Adipose tissue (tissue), 3 donors: ENCODE results near the gene VPS8. TPM values are rescaled to one million over a fixed set of nuclear protein-coding genes. Genes with fewer than 3 reads are reported as not detected.

Experiments used
- H3K27ac ChIP-seq: one replicate; pipeline ENCODE4 v1.5.1; 2013; ENCODE audit warnings: low read depth, low read length
- WGBS, 3 donors: extraction: QIAGEN DNeasy Blood & Tissue Kit; methylation state at CpG; one replicate each; pipeline ENCODE4 v1.1.7; 2013; 5-methylcytosine and 5-hydroxymethylcytosine counted together
- polyA plus RNA-seq, 3 donors: library from polyadenylated mRNA; stranded (reverse); fragments of 200-250 nt; gene quantifications; one replicate each; pipeline ENCODE4 v1.2.3, GENCODE V29; 2013
- donor health status: healthy with polysubstance abuse.
- donor health status: Bipolar disorder and iron deficiency.
- donor health status: healthy.

Gene VPS8
- polyA plus RNA-seq, 3 donors, result 7.0 to 9.1 (median 8.3) TPM

DNA sequence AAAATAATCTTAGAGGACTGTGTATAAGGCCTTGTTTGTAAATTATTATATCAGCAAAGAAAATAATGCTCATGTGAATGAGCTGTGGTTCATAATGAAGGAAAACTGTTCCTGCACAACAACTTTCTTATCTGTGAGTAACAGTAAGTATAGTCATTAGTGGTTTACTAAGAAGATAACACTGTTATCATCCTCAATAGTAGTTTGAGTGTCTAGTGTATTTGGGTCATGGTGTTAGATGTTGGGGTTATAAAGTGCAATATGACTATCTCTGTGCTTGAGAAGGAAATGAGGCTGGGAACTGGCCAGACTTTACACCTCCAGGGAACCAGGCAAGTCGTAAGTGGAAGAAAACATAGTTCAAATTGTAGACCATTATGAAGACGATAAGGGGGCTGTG lies 15.6 kb downstream of the VPS8 start:
- H3K27ac ChIP-seq, result no peak overlapping the region
- WGBS, 3 donors, result 77 to 89% (median 78%) methylated on average over 2 of the region's 2 CpGs

DNA sequence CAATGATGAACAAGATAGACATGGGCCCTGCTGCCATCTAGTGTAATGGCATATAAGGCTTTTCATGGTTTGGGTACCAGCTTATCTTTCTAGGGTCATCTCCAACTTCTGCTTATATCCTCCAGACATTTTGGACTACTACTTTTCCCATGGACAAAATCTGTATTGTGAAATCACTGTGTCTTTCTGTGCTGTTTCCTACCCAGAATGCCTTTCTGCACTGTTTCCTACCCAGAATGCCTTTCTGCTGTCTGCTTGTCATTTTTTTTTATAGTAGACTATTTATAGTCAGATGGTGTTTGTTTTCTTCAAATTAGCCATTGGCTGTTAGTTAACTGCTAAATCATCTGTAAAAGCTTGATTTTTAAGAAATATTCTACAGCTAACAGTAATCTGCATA lies 20.1 kb downstream of the VPS8 start:
- H3K27ac ChIP-seq, result no peak overlapping the region

DNA sequence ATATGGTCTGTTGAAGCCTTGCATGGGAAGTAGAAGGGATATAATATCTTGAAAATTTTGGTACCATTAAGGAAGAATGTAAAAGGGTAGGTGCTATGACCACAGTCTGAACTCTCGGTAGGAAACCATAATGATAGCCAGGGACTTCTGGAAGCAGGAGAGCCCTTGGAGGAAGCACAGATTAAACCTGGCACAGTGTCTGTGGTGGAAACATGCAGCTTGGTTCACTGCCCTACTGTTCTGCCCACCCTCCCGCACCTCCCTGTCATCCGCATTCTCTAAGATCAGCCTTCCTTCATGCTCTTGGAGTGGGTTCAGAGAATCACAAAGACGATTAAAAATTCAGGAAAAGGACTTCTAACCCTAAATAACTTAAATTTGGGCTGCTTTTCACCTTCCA lies 20.9 kb downstream of the VPS8 start:
- 90 to 93% (median 91%) methylated on average over 4 of the region's 4 CpGs for WGBS, 3 donors
- no peak overlapping the region for H3K27ac ChIP-seq

DNA sequence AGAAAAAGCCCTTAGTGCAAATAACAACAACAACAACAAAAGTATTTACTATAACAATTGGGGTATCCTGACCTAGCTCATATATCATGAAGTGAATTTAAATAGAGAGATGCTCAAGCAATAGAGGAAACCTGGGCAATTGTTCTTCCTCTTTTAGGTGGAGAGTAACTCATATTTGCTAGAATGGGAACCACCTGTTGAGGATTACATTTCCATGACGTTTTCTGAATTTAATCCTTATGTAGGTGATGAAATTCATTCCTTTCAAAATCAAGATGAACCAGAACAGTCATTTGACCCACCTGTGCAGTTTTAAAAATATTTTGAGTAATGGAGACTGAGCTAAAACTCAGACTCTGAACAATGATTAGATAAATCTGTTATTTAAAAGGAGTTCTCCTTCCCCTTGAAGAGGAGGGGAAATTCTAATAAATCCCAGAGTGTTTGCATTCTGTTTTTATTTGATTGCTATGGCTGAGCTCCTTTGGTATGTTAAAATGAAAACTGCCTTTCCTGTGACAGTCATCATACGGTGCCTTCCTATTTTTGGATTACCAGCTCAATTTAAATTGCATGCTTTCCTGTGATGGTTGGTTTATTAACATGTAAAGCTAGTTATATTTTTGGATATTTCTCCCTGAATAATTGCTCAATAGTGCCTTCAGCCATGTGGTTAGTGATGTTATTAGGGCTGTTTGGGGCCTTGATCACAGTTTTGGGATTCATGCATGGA lies 24.3 kb downstream of the VPS8 start:
- 52 to 72% (median 53%) methylated on average over 2 of the region's 2 CpGs for WGBS, 3 donors
- no peak overlapping the region for H3K27ac ChIP-seq

DNA sequence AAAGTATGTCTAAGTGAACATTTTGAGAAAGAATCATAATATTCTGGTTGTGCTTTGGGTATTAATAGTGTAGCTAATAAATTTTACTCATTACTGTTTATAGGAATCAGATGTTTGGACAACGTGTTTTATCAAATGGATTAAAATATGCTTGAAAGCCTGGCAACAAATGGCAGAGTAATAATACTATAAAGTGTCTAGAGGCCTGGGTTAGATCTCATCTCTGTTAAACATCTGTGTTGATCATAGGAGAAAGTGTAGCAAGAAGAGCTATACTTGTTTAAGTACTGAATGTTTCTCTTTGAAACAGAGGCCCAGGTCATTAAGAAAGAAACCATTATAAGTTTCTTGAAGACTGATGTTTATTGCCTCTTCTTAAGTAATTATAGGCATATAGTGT lies 30.5 kb downstream of the VPS8 start:
- WGBS, 3 donors, result 70 to 86% (median 85%) methylated on average over 1 of the region's 1 CpG
- no peak overlapping the region for H3K27ac ChIP-seq

DNA sequence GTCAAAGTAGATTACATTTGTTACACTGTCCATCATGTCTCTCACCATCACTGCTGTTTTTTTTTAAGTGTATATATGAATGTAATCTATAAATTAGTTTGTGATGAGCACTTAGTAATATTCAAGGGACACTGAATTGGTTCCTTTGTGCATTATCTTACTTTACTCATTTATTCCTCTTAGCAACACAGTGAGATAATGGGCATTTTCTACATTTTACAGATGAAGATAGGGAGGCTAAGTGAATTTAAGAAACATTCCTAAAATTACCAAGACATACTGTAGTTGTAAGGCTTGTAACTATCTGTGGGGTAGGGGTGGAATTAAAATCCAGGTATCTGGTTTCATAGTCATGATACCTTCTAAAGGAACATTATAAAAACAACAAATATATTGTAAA lies 33.9 kb downstream of the VPS8 start:
- no peak overlapping the region for H3K27ac ChIP-seq

DNA sequence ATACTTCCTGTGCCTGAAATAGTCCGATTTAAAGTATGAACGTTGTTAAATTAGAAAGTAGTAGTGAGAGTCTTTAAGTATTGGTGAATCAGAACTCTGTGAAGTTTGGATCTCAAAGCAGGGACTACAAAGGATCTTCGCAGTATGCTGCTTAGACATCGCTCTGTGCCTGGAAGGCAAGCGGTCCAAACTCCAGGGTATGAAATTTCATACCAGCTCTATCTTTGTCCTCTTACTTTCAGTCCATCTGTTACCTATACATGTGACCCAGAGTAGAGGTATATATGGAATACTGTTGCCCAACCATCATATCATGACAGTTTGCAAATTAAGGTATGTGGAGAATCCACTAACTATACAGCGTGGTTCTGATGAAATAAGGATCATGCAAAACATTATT lies 34.5 kb downstream of the VPS8 start:
- 80 to 93% (median 84%) methylated on average over 6 of the region's 6 CpGs for WGBS, 3 donors
- no peak overlapping the region for H3K27ac ChIP-seq

DNA sequence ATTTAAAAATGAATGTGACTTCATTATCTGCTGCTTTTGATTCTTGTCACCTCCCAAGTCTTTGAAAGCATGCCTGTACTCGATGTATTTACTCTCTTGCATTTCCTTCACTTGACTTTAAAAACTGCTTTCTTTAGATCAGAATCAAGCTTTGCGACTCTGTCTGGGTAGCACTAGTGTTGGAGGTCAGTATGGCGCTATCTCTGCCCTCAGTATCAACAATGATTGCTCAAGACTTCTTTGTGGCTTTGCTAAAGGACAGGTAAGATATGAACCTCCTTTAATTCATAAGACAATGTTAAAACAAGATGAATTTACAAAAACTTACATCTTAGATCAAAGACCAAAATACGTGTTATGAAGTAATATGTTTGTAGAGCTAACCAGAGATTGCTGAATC lies 37.0 kb downstream of the VPS8 start:
- H3K27ac ChIP-seq, result no peak overlapping the region
- WGBS, 3 donors, result 81 to 96% (median 93%) methylated on average over 4 of the region's 4 CpGs

DNA sequence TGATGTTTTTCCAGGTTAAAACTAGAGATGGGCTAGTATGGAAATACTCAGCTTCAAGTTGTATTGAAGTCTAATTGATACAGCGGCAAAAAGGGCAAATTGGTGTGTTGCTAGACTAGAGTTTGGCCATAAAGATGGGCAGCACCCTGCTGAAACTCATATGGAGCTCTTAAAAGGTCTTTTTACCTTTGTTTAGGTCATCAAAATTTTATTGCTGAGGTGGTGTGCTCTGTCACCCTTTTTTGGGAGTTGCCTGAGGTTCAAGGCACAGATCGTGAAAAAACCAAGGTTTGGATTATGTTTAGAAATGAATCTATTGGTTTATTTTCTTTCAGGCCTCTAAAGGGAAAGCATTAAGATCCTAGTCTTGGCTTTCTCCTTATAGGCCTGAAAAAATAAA lies 38.2 kb downstream of the VPS8 start:
- H3K27ac ChIP-seq, result no peak overlapping the region
- 92 to 100% (median 96%) methylated on average over 2 of the region's 2 CpGs for WGBS, 3 donors

DNA sequence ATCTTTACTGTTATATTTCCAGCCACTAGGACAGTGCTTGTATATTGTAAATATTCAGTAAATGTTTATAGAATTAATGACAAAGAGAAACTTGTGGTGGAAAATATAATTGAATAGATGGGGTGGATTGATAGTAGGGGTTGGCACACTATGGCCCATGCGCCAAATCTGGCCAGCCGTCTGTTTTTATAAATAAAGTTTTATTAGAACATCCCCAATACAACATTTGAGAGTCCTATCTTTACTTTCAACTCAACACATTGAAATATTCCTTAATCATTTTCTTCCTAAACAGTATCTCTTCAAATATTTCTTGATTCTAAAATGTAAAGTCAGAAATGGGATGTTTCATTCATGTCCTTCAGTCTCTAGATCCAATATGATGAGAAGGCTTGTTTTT lies 45.1 kb downstream of the VPS8 start:
- H3K27ac ChIP-seq, result no peak overlapping the region
- WGBS, 3 donors, result 95 to 98% (median 97%) methylated on average over 2 of the region's 2 CpGs

DNA sequence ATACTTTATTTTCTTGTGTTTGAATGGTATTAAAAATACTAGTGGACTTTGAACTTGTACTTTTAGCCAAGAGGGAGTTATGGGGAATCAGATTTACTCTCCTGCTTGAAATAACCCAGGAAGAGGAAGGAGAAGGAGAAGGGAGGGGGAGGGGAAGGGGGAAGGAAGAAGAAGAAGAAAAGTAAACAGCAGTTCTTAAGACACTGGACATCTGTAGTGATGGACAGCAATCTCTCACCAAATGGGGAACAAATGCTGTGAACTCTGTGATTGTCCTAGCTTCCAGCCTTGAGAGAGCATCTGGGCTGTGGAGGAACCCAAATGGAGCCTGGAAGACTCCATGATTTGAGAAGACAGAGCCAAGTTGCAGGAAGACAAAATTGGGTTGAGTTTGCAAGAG lies 52.0 kb downstream of the VPS8 start:
- no peak overlapping the region for H3K27ac ChIP-seq

DNA sequence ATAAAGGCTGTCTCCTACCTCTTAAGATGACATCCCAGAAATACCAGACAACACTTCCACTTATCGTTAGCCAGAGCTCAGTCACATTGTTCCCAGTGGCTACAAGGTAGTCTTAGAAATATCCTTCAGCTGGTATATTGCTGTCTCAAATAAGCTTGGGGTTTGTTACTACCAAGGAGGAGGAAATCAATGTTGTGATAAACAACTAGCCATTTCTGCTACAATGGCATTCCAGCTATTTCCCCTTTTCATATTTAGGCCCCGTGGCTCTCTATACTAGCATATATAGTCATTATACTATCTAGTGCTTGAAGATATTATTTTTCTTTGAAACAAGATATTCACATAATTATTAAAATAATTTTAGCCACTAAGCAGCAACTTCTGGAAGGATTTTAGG lies 56.5 kb downstream of the VPS8 start:
- WGBS, 3 donors, result 76 to 86% (median 77%) methylated on average over 2 of the region's 2 CpGs

DNA sequence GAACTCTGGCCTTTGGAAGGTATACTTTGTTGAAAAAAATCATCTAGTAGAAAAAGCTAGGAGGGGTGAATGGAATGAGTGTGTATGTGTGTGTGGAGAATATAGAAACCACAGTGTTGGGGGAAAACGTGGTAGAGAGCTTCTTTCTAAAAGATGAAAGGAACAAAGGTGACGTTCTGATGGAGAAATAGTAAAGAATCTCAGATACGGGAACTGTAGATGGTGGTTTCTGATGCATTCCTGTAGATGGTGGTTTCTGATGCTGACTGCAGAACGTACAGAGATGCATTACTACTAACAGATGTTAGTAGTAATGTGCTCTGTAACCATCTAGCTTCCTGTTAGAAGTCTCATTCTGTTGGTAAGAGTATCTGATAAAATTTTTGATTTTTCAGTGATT lies 60.2 kb downstream of the VPS8 start:
- no peak overlapping the region for H3K27ac ChIP-seq
- WGBS, 3 donors, result 62 to 80% (median 70%) methylated on average over 4 of the region's 4 CpGs

More for the DNA sequence above, 56.5 kb downstream of the VPS8 start:
- H3K27ac ChIP-seq, result no peak overlapping the region

DNA sequence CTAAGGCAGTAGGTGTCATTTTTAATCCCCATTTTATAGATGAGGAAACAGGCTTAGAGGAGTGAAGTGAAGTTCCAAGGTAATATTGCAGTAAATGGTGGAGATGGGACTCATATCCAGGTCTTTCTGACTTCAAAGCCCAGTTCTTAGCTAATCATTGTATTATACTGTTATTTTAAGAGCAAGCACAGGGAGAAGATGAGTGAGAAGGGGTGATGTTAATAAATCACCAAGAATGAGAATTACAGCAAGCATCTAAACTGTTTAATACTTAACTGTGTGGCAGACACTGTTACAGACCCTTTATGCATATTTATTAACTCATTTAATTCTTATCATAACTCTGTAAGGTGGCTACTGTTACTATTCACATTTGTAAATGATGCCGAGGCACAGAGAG lies 61.2 kb downstream of the VPS8 start:
- WGBS, 3 donors, result 86 to 91% (median 90%) methylated on average over 1 of the region's 1 CpG
- no peak overlapping the region for H3K27ac ChIP-seq

DNA sequence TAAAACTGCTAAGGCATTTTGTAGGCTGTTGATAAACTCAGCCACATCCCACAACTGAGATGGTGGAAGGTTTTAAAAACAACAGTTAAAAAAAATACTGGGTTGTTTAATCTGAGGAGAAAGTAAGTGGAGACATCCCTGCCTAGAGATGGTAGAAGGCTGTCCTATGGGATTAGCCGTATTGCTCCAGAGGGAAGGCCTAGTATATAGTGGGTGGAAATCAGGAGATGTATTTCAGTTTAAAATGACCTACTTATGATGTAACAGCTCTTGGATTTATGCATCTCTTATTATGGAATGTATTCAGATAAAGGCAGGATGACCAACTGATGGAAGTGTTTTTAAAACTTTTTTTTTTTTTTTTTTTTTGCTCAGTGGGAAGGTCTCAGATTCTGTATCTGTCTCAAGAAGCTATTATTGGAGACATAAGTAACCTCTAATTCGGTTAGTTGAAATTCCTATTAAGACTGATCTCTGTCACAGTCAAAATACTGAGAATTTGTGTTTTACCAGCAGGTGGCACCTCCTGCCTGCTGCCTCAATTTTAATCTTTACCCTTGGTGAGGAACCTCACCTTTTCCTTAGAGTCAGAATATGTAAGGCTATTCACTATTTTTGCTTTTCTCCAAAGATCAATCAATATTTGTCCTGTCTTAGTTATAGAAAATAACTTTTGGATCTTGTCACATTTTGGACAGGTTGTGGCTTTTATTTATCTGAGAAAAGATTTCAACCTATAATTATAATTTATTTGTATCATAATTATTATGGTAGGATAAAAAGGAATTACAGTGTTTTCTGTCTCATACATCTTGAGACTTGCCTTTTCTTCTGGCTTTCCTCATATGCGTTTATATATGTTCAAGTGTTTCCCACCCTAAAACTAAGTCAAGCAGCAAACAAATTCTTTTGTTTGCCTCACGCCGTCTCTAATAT lies 63.0 kb downstream of the VPS8 start:
- WGBS, 3 donors, result 68 to 74% (median 69%) methylated on average over 5 of the region's 5 CpGs
- H3K27ac ChIP-seq, result no peak overlapping the region

DNA sequence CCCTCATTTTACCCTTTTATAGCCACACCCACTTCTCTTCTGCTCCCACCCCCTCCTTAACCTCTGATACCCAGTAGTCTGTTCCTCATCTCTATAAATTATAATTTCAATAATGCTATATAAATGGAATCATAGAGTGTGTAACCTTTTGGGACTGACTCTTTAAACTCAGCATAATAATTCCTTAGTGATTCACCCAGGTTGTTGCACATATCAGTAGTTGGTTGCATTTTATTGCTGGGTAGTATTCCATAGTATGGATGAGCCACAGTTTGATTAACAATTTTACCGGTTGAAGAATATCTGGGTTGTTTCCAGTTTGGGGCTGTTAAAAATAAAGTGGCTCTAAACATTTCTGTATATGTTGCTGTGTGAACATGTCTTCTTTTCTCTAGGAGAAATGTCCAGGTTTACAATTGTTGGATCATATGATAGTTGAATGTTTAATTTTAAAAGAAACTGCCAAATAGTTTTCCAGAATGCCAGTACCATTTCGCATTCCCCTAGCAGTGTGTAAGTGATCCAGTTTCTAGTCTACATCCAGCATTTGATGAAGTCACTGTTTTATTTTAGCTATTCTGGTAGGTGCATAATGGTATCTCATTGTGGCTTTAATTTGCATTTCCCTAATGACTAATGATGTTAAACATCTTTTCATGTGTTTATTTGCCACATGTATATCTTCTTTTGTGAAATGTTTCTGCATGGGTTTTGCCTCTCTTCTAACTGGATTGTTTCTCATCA lies 68.5 kb downstream of the VPS8 start:
- WGBS, 3 donors, result 97 to 98% (median 98%) methylated on average over 2 of the region's 2 CpGs

DNA sequence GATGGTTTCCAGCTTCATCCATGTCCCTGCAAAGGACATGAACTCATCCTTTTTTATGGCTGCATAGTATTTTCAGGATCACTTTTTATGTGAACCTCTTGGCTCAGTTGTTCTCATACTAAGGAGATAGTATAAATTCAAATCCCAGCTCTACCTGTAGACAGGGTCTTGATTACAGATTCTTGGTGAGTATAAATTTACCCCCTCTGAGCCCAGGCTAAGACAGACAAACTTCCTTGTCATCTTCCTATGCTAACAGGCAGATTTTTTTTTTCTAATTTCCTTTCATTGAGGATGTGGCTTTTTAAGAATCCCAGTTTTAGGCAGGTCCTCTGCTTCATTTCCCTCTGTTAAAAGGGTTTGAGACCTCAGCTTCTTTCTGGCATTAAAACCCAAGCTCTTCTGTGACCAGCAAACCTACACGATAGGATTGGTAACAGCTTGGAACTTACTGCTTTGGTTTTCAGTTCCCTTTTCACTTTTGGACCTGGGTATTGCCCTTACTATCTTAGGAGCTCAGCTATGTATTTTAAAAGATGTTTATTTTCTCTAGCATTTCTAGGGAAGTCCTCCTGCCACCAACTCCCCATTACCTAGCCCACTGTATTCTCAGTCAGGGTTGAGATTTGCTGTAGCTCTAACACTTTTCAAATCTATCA lies 72.5 kb downstream of the VPS8 start:
- no peak overlapping the region for H3K27ac ChIP-seq
- 88 to 92% (median 91%) methylated on average over 1 of the region's 1 CpG for WGBS, 3 donors

More for the DNA sequence above, 68.5 kb downstream of the VPS8 start:
- no peak overlapping the region for H3K27ac ChIP-seq

DNA sequence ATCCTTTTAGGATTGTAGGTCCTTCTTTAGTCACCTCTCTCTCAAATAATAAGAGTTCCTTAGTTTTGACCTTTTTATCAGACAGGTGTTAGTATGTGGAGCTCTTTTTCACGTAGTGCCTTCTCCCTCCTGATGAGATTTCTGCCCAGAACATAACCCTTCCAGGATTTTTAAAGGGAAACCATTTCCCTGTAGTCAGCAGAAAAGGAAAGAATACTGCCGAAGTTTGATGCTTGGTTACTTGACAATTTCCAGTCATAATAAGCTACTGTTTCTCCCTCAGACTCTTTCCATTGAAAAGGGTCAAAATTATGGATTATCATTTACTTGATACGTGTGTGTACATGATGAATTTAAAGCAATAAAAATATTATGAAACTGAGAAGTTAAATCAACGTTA lies 73.1 kb downstream of the VPS8 start:
- 78 to 81% (median 79%) methylated on average over 4 of the region's 4 CpGs for WGBS, 3 donors
- no peak overlapping the region for H3K27ac ChIP-seq

DNA sequence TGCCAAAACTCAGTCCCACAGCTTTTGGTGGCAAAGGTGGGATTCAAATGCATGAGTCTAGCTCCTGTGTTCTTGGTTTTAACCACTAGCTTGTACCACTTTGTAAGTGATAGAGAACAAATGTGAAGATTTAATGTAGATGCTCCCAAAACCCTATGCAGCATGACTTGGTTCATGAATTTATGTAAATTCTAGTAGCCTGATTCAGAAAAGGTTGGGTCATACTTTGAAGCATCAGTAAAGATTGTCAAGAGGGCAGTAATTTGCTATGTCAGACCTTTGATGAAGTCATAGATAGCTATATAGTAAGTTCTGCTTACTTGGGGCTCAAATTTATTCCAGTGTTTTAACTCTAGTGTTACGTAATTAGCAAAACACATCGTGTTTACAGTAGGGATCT lies 75.6 kb downstream of the VPS8 start:
- 84 to 98% (median 87%) methylated on average over 2 of the region's 2 CpGs for WGBS, 3 donors
- no peak overlapping the region for H3K27ac ChIP-seq
